Fibroblast of skin of left quadriceps (primary cell): ENCODE results near the gene ARHGDIA.
"Not testable (repeated sequence)": the region's sequence is repeated elsewhere in the genome, so short reads cannot be mapped to it uniquely, and the experiment has no call there.

Source experiments
- DNase-seq, 2 experiments: peaks; one replicate each; pipeline ENCODE4 v3.0.0-alpha.2; 2013; ENCODE audit warnings: low read depth in 2 of 2

Gene ARHGDIA

GRCh38 chr17:81870981-81871386 is at the start of gene ARHGDIA:
Gene ARHGDIA, minus strand, starts transcription at chr17:81871337. Its CDS starts 1,407 bp downstream, at chr17:81869930.
- no peak for DNase-seq

DNA sequence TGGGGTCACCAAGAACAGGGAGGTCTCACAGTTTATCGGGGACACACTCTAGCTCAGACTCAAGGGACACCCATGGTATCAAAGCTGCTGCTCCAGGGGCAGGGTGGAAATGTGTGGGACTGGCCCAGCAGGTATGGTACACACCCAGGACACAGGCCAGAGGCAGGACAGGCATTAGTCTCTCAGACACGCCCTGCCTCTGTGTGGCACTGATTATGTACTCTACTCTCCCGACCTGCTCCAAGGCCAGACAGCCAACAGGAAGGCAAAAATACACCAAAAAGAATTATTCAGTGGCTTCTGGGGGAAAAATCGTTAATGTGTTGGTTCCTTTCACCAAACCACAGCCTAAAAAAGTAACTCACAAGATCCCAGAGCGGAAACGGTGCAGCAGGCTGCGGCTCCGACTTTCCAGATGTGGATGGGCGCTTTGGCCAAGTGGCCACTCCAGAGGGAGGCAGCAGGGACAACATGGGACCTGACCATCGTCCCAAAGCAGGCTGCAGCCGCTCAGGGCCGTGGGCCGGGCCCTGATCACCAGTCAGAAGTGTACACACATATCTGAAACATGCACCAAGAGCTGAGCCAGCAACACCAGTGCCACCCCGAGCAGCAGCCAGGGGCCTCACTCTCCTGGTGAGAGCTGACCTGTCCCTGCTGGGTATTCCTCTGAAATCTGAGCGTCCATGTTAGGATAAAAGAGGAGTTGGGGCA is 47.9 kb upstream of the ARHGDIA start:
- no peak for DNase-seq

- DNase-seq: not testable (repeated sequence)
These were observed 47.2 kb upstream of the ARHGDIA start for GRCh38 chr17:81918333-81918669.

DNA sequence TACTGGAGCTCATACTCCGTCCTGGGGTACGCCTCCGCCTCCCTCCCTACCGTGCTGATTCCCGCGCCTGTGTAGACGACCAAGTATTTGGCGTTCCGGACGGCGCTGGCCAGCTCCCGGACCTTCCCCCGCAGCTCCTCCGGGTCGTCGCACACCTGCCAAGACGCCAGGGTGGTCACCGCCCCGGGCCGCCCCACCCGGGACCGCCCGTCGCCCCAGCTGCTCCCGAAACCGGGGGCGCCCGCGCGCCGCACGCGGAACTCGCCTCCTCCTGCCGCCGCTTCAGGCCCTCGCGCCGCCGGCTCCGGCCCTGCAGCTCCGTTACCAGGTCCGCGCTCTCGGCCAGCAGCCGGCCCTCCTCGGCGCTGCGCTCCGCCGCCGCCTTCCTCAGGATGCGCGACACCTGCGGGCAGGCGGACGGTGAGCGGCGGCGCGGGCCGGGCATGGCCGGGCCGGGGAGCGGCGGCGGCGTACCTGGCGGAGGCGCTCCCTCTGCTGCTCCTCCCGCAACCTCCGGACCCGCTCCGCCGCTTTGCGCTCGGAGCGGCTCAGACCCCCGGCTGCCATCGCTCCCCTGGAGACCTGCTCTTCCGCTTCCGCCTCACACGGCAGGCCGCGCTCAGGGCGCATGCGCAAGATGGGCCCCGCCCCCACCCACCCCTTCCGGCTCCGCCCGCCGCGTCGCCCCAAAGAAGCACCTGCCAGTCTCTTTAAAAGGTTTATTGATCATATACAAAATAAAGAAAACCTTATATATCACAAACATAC is 46.6 kb upstream of the ARHGDIA start, which contains the start of gene SIRT7:
Gene SIRT7, minus strand, starts transcription at position 612 of the 768 bp plus-strand sequence. Its CDS starts 45 bp downstream, at position 567.
- DNase-seq: no peak

DNA sequence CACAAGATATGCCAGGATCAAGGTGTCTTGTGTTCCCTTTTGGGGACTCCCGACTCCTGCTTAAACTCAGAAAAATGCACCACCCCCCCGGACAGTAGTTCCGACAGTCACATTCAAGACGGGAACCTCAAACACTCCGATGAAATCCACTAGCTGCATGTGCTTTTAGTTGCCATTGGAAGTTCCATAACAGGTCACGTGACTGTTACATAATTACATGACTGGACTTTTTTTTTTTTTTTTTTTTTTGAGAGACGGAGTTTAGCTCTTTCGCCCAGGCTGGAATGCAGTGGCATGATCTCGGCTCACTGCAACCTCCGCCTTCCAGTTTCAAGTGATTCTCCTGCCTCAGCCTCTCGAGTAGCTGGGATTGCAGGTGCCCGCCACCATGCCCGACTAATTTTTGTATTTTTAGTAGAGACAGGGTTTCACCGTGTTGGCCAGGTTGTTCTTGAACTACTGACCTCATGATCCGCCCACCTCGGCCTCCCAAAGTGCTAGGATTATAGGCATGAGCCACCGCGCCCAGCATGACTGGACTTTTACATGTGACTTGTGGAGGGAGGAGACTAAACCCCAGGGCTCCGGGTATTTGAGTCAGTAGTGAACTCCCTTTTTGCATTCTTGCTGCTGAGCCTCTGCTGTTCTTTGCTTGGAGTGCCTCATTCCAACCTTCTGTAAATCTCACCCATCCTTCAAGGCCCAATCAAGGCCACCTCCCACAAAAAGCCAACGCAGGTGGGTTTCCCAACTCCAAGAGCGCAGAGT is 45.3 kb upstream of the ARHGDIA start:
- DNase-seq: no peak

DNA sequence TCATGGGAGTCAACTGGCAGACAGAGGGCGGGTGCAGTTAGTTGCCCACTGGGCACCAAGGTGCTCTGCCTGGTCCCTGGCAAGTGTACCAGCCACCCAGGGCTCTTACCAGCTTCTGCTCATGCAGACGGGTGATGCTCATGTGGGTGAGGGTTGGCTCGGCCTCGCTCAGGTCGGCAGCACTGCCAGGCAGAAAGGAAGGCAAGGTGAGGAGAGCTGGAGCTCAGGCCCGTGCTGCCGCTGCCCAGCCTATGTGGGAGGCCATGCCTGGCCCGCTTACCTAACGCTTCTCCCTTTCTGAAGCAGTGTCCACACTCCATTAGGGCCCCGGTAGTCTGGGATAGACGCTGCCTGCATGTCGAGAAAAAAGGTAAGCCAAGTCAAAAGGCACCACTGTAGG is 44.2 kb upstream of the ARHGDIA start:
- DNase-seq: no peak

DNA sequence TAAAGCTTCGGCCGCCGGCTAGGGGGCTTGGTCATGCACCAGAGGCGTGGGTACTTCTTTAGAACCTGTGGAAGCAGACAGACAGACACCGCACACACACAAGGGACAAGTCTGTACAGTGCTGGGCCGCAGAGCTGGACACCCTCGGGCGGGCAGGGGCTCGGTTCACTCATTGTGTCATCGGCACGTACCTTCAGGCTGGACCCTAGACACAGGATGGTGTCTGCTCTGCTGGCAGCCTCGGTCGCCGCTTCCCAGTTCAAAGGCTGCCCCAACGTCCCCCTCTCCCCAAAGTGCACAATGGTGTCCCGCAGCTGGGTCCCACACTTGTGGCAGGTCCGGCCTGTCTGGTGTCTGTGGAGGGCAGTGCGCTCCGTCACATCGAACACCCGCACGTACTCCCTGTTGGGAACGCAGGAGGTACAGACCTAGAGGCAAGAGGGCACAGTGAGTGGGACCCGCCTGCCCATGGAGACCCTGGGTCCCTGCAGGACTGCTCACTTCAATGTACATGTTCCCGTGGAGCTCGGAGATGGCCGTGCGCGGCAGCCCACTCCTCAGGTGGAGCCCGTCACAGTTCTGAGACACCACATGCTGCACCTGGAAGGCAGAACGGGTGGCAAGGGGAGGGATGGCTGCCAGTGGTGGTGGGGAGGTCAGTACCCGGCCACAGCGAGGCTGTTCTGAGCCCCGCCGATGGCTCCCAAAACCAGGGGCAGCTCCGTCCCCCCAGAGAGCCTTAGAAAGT is 43.1 kb upstream of the ARHGDIA start:
- no peak for DNase-seq

DNA sequence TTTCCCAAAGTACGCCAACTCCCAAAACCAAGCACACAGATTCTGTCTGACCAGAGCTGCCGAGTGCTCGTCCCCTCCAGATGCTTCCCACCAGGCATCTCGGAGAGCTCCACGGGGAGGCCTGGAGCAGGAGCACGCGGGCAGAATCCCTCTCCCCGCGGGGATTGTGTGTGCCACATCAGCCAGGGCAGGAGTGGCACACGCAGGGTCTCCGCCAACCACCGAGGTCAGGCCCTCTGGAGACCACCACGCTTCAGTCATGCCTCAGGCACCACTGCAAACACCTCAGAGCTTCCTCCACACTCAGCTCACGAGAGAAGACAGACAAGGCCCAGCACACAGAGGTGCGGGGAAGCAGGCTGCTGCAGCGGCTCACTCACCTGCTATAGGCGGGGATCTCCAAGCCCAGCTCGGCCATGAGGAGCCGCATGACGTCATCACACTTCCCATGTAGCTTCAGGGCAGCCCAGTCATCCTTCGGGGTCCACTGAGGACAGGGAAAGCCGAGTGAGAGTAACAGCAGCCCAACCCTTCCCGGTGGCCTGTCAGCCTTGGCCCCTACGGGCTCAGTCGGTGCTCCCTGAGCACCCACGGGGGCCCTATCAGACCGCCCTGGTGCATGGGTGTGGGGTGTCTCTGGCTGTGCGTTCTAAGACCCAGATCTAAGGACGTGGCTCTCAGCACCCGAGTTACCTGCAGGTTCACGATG is 42.4 kb upstream of the ARHGDIA start:
- no peak for DNase-seq

DNA sequence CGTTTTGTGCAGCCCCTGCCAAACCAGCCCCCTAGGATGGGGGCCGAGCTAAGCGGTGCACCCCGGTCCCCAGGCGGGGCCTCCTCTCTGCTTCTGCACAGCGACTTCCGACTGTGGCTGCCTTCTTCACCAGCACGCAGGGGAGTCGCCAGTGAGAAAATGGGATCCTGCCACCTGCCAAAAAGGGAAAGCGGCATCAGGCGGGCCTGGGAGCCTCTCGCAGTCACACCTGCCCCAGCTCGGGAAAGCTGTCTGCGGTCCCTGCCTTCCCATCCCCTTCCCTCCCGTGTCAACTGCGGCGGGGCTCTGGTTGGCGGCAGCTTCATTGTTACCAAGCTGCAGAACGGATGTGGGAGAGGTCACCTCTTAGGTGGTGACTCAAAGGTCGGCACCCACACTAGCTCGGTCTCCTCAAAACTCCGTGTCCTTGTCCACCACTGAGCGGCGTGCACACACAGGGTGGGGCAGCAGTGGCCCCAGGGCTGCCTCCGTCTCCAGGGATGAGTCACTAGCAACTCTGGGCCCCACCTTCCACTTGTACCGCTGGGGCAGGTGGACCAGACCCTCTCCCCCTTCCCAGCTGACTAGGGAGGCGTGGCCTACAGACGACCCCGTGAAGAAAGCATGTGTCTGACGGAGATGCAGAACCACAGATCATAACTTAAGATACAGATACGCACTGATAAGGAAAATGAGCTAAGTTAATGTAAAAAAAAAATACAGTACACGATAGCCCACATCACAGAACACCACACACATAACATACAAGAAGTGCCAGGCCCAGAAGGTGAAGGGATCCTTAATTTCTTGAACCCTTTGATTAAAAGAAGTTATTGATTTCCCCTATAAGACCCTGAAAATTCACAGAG is 41.5 kb upstream of the ARHGDIA start:
- DNase-seq: no peak

DNA sequence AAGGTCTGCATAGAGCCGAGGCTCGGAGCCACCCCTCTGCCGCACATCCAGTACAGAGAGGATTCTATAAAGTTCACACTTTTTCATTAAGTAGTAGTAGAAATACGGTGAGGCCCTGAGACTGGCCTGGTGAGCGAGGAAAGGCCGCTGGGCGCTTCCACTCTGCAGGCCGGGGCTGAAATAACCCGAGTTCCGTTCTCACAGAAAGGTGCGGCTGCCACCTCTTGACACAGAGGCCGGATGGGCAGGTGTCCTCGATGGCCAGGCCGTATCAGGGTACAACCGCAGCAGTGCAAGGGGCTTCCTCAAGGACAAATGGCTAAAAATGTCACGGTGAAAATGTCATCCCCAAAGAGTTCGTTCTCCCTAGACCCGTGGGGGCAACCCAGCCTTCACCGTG is 40.8 kb upstream of the ARHGDIA start:
- DNase-seq: no peak

DNA sequence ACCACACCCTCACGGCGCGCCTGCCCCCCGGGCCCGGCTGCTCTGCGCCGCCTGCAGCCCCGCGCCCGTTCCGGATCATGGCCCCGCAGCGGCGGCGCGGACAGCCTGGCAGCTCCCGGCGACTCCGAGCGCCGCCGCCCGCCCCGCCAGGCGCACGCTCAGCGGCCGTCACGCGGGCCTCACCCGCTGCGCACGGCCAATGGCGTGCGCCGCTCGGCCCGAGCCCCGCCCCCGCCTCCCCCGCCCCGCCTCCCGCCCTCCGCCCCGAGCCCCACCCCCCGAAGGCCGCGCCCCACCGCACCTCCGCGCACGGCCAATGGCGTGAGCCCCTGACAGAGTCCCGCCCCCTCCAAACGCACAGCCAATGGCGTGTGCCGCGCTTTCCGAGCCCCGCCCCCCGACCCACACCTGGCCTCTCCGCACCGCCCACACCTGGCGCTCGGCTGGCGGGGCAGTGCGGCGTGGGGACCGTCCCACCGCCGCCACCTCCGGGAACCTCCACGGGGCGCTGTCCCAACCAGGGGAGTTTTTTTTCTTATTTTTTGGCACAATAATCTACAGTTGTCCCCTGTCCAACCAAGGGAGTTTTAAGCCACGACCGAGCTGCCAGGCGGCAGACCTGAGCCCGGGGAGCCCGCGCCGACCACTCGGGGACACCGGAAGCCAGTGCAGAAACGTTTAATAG is 40.3 kb upstream of the ARHGDIA start, which contains the start of gene PCYT2:
Gene PCYT2, minus strand, starts transcription at position 123 of the 685 bp plus-strand sequence. Its CDS starts 44 bp downstream, at position 79.
- peak; percentile 63 to 67 for DNase-seq

GRCh38 chr17:81910840-81911276 is 39.7 kb upstream of the ARHGDIA start:
- no peak for DNase-seq

GRCh38 chr17:81909966-81910839 is 39.1 kb upstream of the ARHGDIA start:
- DNase-seq: no peak

DNA sequence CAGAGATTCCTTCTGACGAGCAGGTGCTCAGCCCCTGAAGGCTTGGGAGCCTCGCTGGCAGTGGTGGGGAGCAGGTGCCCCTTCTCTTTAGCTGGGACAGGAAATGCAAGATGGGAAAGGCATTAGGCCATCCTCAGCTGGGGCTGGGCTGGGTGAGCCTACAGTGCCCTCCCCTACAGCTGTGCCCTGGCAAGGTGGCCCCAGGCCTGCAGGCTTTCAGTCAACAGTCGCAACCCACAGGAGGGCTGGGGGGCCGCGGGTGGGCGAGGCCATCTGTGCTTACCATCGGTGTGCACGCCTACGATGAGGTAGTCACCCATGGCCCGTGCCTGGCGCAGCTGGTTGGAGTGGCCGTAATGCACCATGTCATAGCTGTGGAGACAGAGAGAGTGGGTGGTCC is 38.1 kb upstream of the ARHGDIA start:
- DNase-seq: no peak

DNA sequence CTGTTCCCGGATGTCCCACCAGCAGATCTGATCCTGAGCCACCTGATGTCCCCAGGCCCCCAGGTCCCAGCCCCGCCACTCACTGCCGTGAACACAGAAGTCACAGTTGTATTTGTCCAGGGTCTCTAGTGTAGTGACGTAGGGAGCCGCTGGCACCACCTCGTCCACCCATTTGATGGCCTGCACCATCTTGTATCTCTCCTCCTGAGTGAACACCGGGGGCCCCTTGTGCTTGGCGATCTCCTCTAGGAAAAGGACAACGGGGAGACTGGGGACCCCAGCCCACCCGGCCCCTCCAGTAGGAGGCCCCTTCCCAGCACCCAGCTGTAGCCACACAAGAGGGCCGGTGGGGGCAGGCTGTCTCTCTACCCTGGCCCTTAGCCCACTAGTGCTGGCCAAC is 37.7 kb upstream of the ARHGDIA start:
- DNase-seq: no peak

DNA sequence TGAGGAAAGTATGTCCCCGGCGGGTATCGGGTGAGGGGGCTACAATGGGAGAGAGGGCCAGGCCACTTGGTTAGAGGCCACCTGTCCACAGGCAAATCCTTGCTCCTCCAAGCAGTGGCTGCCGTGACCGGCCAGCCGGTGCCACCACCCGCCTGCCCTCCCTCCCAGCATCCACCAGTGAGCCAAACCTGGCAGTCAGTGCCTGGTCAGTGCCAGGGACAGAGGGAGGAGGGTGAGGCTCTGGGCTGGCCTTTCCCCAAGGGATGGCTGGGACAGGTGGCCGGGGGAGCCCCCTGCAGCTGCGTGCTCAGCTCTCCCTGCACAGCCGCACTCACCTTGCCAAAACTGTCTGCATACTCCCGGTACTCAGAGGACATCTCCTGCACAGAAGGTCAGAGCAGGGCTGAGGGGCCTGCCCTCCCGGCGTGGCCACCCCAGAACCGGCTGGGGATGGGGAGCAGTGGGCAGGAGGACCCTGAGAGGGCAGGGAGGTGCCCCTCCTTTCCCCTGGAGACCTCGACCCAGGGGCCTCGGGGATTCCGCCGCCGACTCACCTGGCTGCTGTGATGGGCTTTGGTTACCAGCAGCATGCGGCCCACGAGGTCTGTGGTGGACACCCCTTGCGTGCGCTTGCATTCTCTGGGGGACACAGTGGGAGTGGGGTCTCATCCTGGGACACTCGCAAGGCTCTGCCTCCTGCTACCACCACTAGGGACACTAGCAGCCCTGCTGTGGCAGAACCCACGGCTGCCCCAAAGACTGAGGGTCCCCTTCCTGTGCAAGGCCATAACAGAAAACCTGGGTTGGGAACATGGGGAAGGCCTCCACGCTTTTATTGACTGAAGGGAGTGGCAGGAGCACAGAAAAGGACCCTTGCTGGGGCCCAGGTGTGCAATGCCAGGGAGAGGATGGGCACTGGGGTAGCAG is 36.3 kb upstream of the ARHGDIA start:
- no peak for DNase-seq
